Prostate gland (tissue), 2 donors: ENCODE measurements around the gene TSPOAP1.

Experiments
- CTCF ChIP-seq, 4 experiments: fragments of 200-600 bp in 2 of 4; fragments of 450-650 bp in 2 of 4; sonication (generic) in 2 of 4; IDR thresholded peaks; 1 replicate in 3 of 4; 2 replicates in 1 of 4; pipeline ENCODE4 v1.5.1; 2016 to 2019; ENCODE audit warnings: antibody characterized with exemption in 4 of 4, mild to moderate bottlenecking in 2 of 4, moderate library complexity in 2 of 4
- POLR2A ChIP-seq: fragments of 450-650 bp; IDR thresholded peaks from one replicate; pipeline ENCODE4 v1.6.1; 2016; ENCODE audit warnings: antibody characterized with exemption, mild to moderate bottlenecking
- POLR2AphosphoS5 ChIP-seq: sonication (generic); formaldehyde crosslinking; IDR thresholded peaks from one replicate; pipeline ENCODE4 v1.6.1; 2017; ENCODE audit warnings: antibody characterized with exemption

- no peak for TF ChIP-seq CTCF (IDR thresholded peaks at IDR 0.05)
- no peak for TF ChIP-seq POLR2AphosphoS5
- no peak for TF ChIP-seq POLR2A
Observed at GRCh38 chr17:58333736-58334207, 5.2 kb upstream of the TSPOAP1 start.
